ENCODE measurements around the gene CFAP92. TPM values are rescaled to one million over a fixed set of nuclear protein-coding genes. Genes with fewer than 3 reads are reported as not detected.

Gene CFAP92
- total RNA-seq, 4 donors from 2014 or later = 1.1 to 2.2 TPM; not detected in 2

- TF ChIP-seq, protein P1, sequence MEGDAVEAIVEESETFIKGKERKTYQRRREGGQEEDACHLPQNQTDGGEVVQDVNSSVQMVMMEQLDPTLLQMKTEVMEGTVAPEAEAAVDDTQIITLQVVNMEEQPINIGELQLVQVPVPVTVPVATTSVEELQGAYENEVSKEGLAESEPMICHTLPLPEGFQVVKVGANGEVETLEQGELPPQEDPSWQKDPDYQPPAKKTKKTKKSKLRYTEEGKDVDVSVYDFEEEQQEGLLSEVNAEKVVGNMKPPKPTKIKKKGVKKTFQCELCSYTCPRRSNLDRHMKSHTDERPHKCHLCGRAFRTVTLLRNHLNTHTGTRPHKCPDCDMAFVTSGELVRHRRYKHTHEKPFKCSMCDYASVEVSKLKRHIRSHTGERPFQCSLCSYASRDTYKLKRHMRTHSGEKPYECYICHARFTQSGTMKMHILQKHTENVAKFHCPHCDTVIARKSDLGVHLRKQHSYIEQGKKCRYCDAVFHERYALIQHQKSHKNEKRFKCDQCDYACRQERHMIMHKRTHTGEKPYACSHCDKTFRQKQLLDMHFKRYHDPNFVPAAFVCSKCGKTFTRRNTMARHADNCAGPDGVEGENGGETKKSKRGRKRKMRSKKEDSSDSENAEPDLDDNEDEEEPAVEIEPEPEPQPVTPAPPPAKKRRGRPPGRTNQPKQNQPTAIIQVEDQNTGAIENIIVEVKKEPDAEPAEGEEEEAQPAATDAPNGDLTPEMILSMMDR (IDR thresholded peaks at IDR 0.05) = no peak
- no peak for ATAC-seq (ENCODE audit: low FRiP score)
- DNase-seq (ENCODE audit: low spot score) = no peak
These were observed 42.6 kb upstream of the CFAP92 start for GRCh38 chr3:129036222-129037092.

DNA sequence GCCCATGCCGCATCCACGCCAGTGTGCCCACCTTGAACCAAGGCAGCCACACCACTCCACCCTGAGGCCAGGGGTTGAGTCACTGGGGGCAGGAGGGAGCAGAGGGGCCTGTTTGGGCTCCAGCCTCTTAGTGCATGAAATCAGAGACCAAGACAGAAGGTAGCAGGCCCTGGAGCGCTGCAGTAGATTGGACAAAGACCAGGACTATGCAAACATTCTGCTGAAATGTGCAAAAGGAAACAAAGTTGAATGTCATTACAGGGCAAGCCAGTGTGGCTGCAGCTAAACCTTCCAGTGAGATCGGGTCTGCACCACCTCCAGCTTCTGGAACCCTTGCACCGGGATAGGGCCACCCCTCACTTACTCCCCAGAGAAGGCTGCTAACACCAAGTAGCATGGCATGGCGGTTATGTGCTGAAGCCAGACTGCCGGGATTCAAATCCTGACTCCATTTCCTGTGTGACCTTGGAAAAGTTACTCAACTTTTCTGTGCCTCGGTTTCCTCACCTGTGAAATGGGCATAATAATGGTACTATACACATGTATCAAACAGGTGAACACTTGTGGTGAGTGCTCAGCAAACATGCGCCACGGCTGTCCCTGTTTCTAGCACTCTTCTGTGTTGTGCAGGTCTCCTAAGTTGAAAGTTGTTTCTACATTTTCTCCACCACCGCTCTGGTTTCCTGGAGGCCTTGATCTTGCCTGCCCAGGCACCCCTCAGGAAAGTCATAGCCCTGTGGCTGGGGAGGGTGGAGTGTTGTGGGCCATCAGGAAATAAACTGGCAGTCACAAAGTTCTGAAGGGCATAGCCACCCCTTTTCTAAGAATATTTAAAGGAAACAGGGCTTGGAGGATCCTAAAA, 41.7 kb upstream of the CFAP92 start:
- TF ChIP-seq, protein P1 (IDR thresholded peaks at IDR 0.05) = no peak
- no peak for DNase-seq (ENCODE audit: low spot score)
- no peak for ATAC-seq (ENCODE audit: low FRiP score)

GRCh38 chr3:129034642-129035041, 40.8 kb upstream of the CFAP92 start:
- ATAC-seq (ENCODE audit: low FRiP score) = no peak
- DNase-seq (ENCODE audit: low spot score) = no peak
- TF ChIP-seq, protein P1 (IDR thresholded peaks at IDR 0.05) = no peak

DNA sequence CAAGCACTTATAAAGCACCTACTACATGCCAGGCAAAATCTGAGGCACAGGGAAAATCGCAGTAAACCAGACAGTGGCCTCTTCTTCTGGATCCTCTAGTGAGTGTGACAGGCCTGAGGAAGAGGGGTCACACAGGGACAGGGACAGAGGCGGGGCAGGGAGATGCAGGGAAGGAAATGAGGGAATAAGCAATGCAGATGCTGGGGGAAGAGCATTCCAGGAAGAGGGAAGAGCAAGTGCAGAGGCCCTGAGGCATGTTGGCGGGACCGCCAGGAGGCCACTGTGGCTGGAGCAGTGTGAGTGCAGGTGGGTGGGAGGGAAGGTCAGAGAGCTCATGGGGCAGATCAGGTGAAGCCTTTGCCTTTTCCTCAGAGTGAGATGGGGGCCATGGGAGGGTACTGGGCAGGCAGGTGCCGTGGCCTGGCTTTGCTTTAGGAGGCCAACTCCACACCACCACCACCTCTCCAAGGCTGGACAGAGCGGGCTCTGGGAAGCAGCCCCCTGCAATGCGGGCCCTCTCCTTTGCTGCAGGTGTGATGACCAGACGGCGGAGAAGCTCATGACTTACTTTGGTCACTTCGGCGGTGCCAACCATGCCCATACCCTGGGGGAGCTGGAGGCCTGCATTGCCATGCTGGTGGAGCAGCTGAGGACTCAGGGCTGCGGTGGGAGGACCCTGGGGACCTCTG, 39.9 kb upstream of the CFAP92 start:
- no peak for DNase-seq (ENCODE audit: low spot score)
- TF ChIP-seq, protein P1 (IDR thresholded peaks at IDR 0.05) = no peak

GRCh38 chr3:129033151-129033550, 39.3 kb upstream of the CFAP92 start:
- ATAC-seq (ENCODE audit: low FRiP score) = no peak
- no peak for DNase-seq (ENCODE audit: low spot score)
- TF ChIP-seq, protein P1 (IDR thresholded peaks at IDR 0.05) = no peak

More for the DNA sequence above, 39.9 kb upstream of the CFAP92 start:
- no peak for ATAC-seq (ENCODE audit: low FRiP score)

GRCh38 chr3:129032716-129033115, 38.8 kb upstream of the CFAP92 start:
- ATAC-seq (ENCODE audit: low FRiP score) (no peak), DNase-seq (ENCODE audit: low spot score) (no peak)
- TF ChIP-seq, protein P1 (IDR thresholded peaks at IDR 0.05) = no peak
